ENCODE data around the gene ZNF384. TPM values are rescaled to one million over a fixed set of nuclear protein-coding genes. Genes with fewer than 3 reads are reported as not detected.

Gene ZNF384
- total and polyA plus RNA-seq, 2 of the 8 experiments (the other 6 are each of a cell fraction or from before 2014, with no cell fraction given), result 59.0 to 59.6 TPM

GRCh38 chr12:6691473-6691872 lies 2.3 kb upstream of the ZNF384 start:
- H4K8ac ChIP-seq (ENCODE audit: extremely low read depth, insufficient read depth, low read length), result no peak overlapping the region
- no peak overlapping the region for H2BK12ac ChIP-seq (ENCODE audit: low read depth, low read length)
- no peak overlapping the region for H2BK120ac ChIP-seq (replicated peaks; ENCODE audit: low read depth, low read length)
- ChIA-PET CTCF (ENCODE audit: partially characterized antibody) (interaction anchor here (0.6 to 7.7 kb wide), 12 partner anchors 12 to 355 kb away, joined by 3 to 55 read pairs (median 3); partner anchors contain the start of genes COPS7A and USP5), POLR2A (ENCODE audit: partially characterized antibody) (interaction anchor here (0.7 to 2.4 kb wide), 6 partner anchors 12 to 129 kb away, joined by 3 to 13 read pairs (median 5); no protein-coding TSS in a partner anchor)
- H3K4ac ChIP-seq (replicated peaks; ENCODE audit: insufficient read length, low read depth, low read length), result no peak overlapping the region
- no peak overlapping the region for H3K4me2 ChIP-seq (ENCODE audit: insufficient read depth in 1 of 2, low read depth in 2 of 2, low read length in 2 of 2)
- H3K56ac ChIP-seq (replicated peaks; ENCODE audit: insufficient read length, low read depth, low read length), result no peak overlapping the region
- H3K14ac ChIP-seq (ENCODE audit: insufficient read length), result no peak overlapping the region
- H3K27me3 ChIP-seq (replicated peaks in 1 of 4; ENCODE audit: control insufficient read depth in 3 of 4, extremely low read depth in 1 of 4, insufficient read depth in 3 of 4, low read length in 3 of 4), result no peaks in the 10 kb centered on the region
- no peak overlapping the region for H2BK15ac ChIP-seq (ENCODE audit: low read length)
- 86% methylated on average over 4 of the region's 4 CpGs; no CpG with 5 or more reads in 1 of the 2 experiments for WGBS, 2 experiments (ENCODE audit: extremely low coverage in 1 of 2, insufficient coverage in 1 of 2, insufficient read length in 1 of 2, insufficient replicate concordance in 2 of 2, low coverage in 1 of 2, low lambda C conversion rate in 2 of 2, missing lambda C conversion rate in 1 of 2)
- H4K20me1 ChIP-seq (replicated peaks in 1 of 2; ENCODE audit: control insufficient read depth in 1 of 2, insufficient read depth in 2 of 2, low read length in 2 of 2), result no peaks in the 10 kb centered on the region
- H3K9me3 ChIP-seq (ENCODE audit: insufficient read depth in 2 of 2, low read depth in 1 of 2, low read length in 1 of 2), result no peaks in the 10 kb centered on the region
- no peak overlapping the region for H2BK5ac ChIP-seq (ENCODE audit: low read depth, low read length)
- no peak overlapping the region for H3K23ac ChIP-seq (ENCODE audit: insufficient read length)
- H3K4me1 ChIP-seq (replicated peaks in 1 of 4; ENCODE audit: control insufficient read depth in 3 of 4, insufficient read depth in 4 of 4, low read length in 3 of 4), result peaks cover 0 to 9% (median 7%) of the 10 kb centered on the region in 4 experiments; a peak in 6 of 7 replicates
- H3K79me2 ChIP-seq (ENCODE audit: control insufficient read depth in 1 of 2, insufficient read depth in 2 of 2, low read length in 2 of 2), result peaks cover 7 to 22% of the 10 kb centered on the region in 2 experiments
- no peak for FAIRE-seq
- no peak overlapping the region for H3K18ac ChIP-seq (ENCODE audit: extremely low read depth, low read length)
- H3K27ac ChIP-seq (ENCODE audit: low read depth, low read length), result no peak overlapping the region
- no peak overlapping the region for H3K4me3 ChIP-seq (ENCODE audit: extremely low read depth in 1 of 4, insufficient read depth in 2 of 4, low read depth in 3 of 4, low read length in 4 of 4)
- H4K5ac ChIP-seq (ENCODE audit: insufficient read length, low read depth, low read length), result no peak overlapping the region
- peaks cover 16% of the 10 kb centered on the region for H3K79me1 ChIP-seq (ENCODE audit: low read depth, low read length)
- peaks cover 13% of the 10 kb centered on the region for H3K23me2 ChIP-seq (ENCODE audit: low read depth, low read length)
- no peak for DNase-seq (ENCODE audit: low read depth in 1 of 2, low spot score in 2 of 2)
- H3K9ac ChIP-seq (replicated peaks in 1 of 4; ENCODE audit: extremely low read depth in 1 of 4, low read depth in 3 of 4, low read length in 3 of 4), result no peak overlapping the region; a peak in 1 of 7 replicates
- H2AFZ ChIP-seq (ENCODE audit: low read length), result no peak overlapping the region
- peaks cover 0 to 3% (median 0%) of the 10 kb centered on the region in 4 experiments; a peak in 1 of 8 replicates for H3K36me3 ChIP-seq (ENCODE audit: control insufficient read depth in 2 of 4, insufficient read depth in 4 of 4, low read length in 3 of 4)
- no peak overlapping the region for H2AK5ac ChIP-seq (ENCODE audit: low read depth, low read length)
- no peak overlapping the region for H2BK20ac ChIP-seq (ENCODE audit: low read length)
- H4K91ac ChIP-seq (replicated peaks; ENCODE audit: insufficient read length, low read length), result no peak overlapping the region

Data from H1 (cell line).